Psoas muscle (tissue), 8 donors: ENCODE measurements around the gene ACACA. TPM values are rescaled to one million over a fixed set of nuclear protein-coding genes. Genes with fewer than 3 reads are reported as not detected.

Source experiments
- ATAC-seq, 4 donors: fragments of 200-7000 bp; cut with Tn5 transposase; one replicate each; pipeline ENCODE4 v1.9.1; 2020; ENCODE audit warnings: moderate library complexity in 3 of 4, mild to moderate bottlenecking in 2 of 4
- DNase-seq, 2 donors: peaks; one replicate each; pipeline ENCODE4 v3.0.0-alpha.2; 2020
- H3K27ac ChIP-seq: fragments of 200-600 bp; one replicate; pipeline ENCODE4 v1.8.0; 2022
- H3K27me3 ChIP-seq, 3 donors: fragments of 200-600 bp in 1 of 3; one replicate each; pipeline versions ENCODE4 v1.6.1 to v1.8.0; 2013 to 2022; ENCODE audit warnings: low read length in 2 of 3, mild to moderate bottlenecking in 2 of 3, moderate library complexity in 1 of 3; ENCODE audit not compliant: insufficient read depth in 3 of 3
- H3K36me3 ChIP-seq, 2 donors: fragments of 200-600 bp in 1 of 2; one replicate each; pipeline versions ENCODE4 v1.6.1 to v1.8.0; 2013 to 2022; ENCODE audit warnings: low read depth in 1 of 2, mild to moderate bottlenecking in 1 of 2, moderate library complexity in 1 of 2; ENCODE audit not compliant: insufficient read depth in 1 of 2
- H3K4me1 ChIP-seq: fragments of 200-600 bp; one replicate; pipeline ENCODE4 v1.8.0; 2022
- H3K4me3 ChIP-seq: fragments of 200-600 bp; one replicate; pipeline ENCODE4 v1.8.0; 2022; ENCODE audit warnings: mild to moderate bottlenecking
- H3K9me3 ChIP-seq: fragments of 200-600 bp; one replicate; pipeline ENCODE4 v1.8.0; 2022
- CTCF ChIP-seq: fragments of 200-600 bp; IDR thresholded peaks from one replicate; pipeline ENCODE4 v1.8.0; 2022; ENCODE audit warnings: antibody characterized with exemption
- WGBS, 3 donors: extraction: QIAGEN DNeasy Blood & Tissue Kit; methylation state at CpG; one replicate each; pipeline versions ENCODE4 v1.1.6 to v1.1.7; 2013; 5-methylcytosine and 5-hydroxymethylcytosine counted together
- intact Hi-C, 2 donors: fragments of 100-400 bp; cut with DNase I; formaldehyde crosslinking; loops; one replicate each; pipeline versions ENCODE4 v1.11.0 to v1.14.2; 2022
- polyA plus RNA-seq, 3 donors: library from polyadenylated mRNA; stranded (reverse); fragments of 200-250 nt; gene quantifications; one replicate each; pipeline ENCODE4 v1.2.3, GENCODE V29; 2013
- total RNA-seq, 4 donors: library from RNA; stranded (reverse); fragmentation: NEBNext Ultra II Directional in 2 of 4; extraction: Animal tissue kit (Norgen Biotek cat#: 25700) in 2 of 4; gene quantifications; one replicate each; pipeline versions ENCODE4 v1.2.1 to v1.2.4, GENCODE V29; 2021 to 2023
- donor health status: healthy with polysubstance abuse.
- donor health status: DM: no; HTN: no; CAD: no; lungs with moderate emphysema.
- donor health status: Bipolar disorder and iron deficiency.
- donor health status: healthy.
- donor health status: DM: yes; HTN: yes; CAD: no.
- donor health status: DM: no; HTN: no; CAD: no.
- donor health status: DM: no; HTN: no; CAD: no.
- donor health status: DM: yes; HTN: yes; CAD: no.

The ACACA gene
- total and polyA plus RNA-seq, 7 donors: 7.2 to 42.6 (median 21.5) TPM

- Histone ChIP-seq H3K36me3 (peaks cover 10 to 83% of the 10 kb centered on the region in 2 donors), H3K4me3 (no peak overlapping the region)
- ATAC-seq: no peak
Measured at GRCh38 chr17:37206299-37206698, 200.3 kb downstream of the ACACA start.

GRCh38 chr17:37200497-37200896 is 206.1 kb downstream of the ACACA start:
- no peak overlapping the region for H3K4me3 ChIP-seq
- no peaks in the 10 kb centered on the region for H3K27me3 ChIP-seq
- no peak for ATAC-seq
- no peak for TF ChIP-seq CTCF
- no peaks in the 10 kb centered on the region for H3K4me1 ChIP-seq
- peaks cover 4 to 69% of the 10 kb centered on the region in 2 donors for H3K36me3 ChIP-seq
- WGBS, 3 donors: 94 to 96% (median 95%) methylated on average over 2 of the region's 2 CpGs
- intact Hi-C loops: no loop called here
- no peak for DNase-seq
- no peaks in the 10 kb centered on the region for H3K9me3 ChIP-seq
- no peak overlapping the region for H3K27ac ChIP-seq

More at GRCh38 chr17:37206299-37206698, 200.3 kb downstream of the ACACA start:
- Histone ChIP-seq H3K9me3 (no peaks in the 10 kb centered on the region), H3K4me1 (no peaks in the 10 kb centered on the region), H3K27me3 (no peaks in the 10 kb centered on the region), H3K27ac (no peak overlapping the region)
- no peak for TF ChIP-seq CTCF
- intact Hi-C loops: no loop called here
- no peak for DNase-seq

- Histone ChIP-seq H3K4me3 (no peak overlapping the region), H3K4me1 (no peaks in the 10 kb centered on the region), H3K27me3 (no peaks in the 10 kb centered on the region), H3K36me3 (peaks cover 4 to 65% of the 10 kb centered on the region in 2 donors), H3K9me3 (no peaks in the 10 kb centered on the region), H3K27ac (no peak overlapping the region)
- intact Hi-C loops: no loop called here
- 88 to 97% (median 93%) methylated on average over 2 of the region's 2 CpGs for WGBS, 3 donors
- TF ChIP-seq CTCF: no peak
- DNase-seq (no peak), ATAC-seq (no peak)
Measured at GRCh38 chr17:37197336-37197735, 209.3 kb downstream of the ACACA start.

- intact Hi-C loops: no loop called here
- no peaks in the 10 kb centered on the region for H3K27me3 ChIP-seq
- no peak for TF ChIP-seq CTCF
- DNase-seq: no peak
- H3K27ac ChIP-seq: no peak overlapping the region
- H3K36me3 ChIP-seq: peaks cover 10 to 65% of the 10 kb centered on the region in 2 donors
- no peak overlapping the region for H3K4me3 ChIP-seq
- no peaks in the 10 kb centered on the region for H3K9me3 ChIP-seq
- no peaks in the 10 kb centered on the region for H3K4me1 ChIP-seq
- 96 to 100% (median 97%) methylated on average over 1 of the region's 1 CpG for WGBS, 3 donors
- ATAC-seq: no peak
Measured at GRCh38 chr17:37194208-37194607, 212.4 kb downstream of the ACACA start.

GRCh38 chr17:37191219-37191618 is 215.4 kb downstream of the ACACA start:
- DNase-seq (no peak), ATAC-seq (no peak)
- H3K4me1 ChIP-seq: no peaks in the 10 kb centered on the region
- H3K9me3 ChIP-seq: no peaks in the 10 kb centered on the region
- WGBS, 3 donors: 95 to 100% (median 96%) methylated on average over 2 of the region's 2 CpGs
- no peak overlapping the region for H3K27ac ChIP-seq
- H3K4me3 ChIP-seq: no peak overlapping the region
- H3K27me3 ChIP-seq: no peaks in the 10 kb centered on the region
- intact Hi-C loops: no loop called here
- TF ChIP-seq CTCF: no peak
- H3K36me3 ChIP-seq: peaks cover 19 to 80% of the 10 kb centered on the region in 2 donors
